ENCODE results near the gene INPP5D. TPM values are rescaled to one million over a fixed set of nuclear protein-coding genes. Genes with fewer than 3 reads are reported as not detected.
"Not testable (repeated sequence)": the region's sequence is repeated elsewhere in the genome, so short reads cannot be mapped to it uniquely, and the experiment has no call there.

The INPP5D gene
- total RNA-seq, 2 donors from 2014 or later = 7.2 to 9.3 TPM

DNA sequence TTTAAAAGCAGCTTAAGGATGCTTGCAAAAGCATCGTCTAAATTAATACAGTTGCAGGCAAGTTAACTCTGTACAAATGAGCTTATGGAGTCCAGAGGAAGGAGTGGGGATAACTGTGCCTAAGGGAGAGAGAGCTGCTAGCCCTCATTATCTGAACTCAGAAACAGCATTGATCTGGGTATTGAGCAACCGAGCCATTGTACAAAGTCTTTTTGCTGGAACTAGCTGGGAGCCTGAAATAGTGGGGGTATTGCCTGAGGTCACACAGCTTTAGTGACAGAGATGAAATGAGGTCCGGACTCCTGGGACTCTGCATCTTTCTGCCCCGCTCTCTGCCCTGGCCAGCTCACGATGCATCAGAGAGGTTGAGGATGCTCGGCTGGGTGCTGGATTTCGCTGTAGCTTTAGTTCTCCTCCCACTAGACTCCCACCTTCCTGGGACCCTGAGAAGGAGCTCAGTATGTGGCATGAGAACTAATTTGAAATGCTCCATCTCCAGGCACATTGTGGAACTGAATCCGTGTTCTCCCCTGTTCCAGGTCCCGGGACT is 123.8 kb downstream of the INPP5D start:
- no peak for DNase-seq
- intact Hi-C loops (cut with DNase I) = no loop called here
- ATAC-seq = no peak

DNA sequence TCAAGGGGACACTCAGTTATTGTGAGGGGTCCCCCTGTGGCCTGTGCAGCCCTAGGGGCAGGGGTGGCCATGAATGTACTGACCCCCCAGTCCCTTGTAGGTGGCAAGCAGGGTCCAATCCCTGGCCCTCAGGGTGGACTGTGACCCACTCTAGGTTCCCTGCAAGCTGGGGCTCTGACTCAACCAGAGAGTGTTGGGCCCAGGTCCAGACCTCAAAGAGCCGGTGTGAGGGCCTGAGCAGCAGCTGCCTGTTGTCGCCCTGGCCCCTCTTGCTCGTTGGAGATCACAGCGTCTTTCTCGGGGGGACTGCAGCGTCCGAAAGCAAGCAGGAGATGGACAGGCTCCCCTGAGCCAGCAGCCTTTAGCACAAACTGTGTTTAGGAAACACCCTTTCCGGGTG is 124.5 kb downstream of the INPP5D start:
- DNase-seq = no peak
- intact Hi-C loops (cut with DNase I) = no loop called here
- ATAC-seq = peak in 1 of 2 donors; percentile 60

DNA sequence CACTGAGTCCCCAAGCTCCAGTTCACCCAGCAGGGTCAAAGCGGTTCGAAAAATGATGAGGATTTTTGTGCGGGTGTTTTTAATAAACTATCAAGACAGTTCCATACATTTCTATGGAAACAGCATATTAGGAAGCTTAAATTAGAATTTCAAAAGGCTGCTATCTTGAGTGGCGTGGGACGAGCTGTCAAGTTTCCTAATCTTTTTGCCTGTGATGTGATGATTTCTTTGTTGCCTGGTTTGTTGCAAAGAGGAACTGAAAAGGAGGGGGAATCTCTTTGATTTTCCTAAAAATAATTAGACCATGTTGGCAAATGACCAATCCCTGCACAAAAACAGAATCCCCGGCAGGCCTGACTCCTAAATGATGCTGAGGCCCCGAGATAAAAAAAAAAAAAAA is 125.2 kb downstream of the INPP5D start:
- DNase-seq (no peak), ATAC-seq (no peak)
- intact Hi-C loops (cut with DNase I) = no loop called here

GRCh38 chr2:233185963-233186362 is 125.8 kb downstream of the INPP5D start:
- intact Hi-C loops (cut with DNase I) = no loop called here
- no peak for ATAC-seq
- DNase-seq = no peak

GRCh38 chr2:233186851-233187250 is 126.7 kb downstream of the INPP5D start:
- DNase-seq (no peak), ATAC-seq (no peak)
- intact Hi-C loops (cut with DNase I) = no loop called here

GRCh38 chr2:233189025-233189424 is 128.9 kb downstream of the INPP5D start:
- ATAC-seq = no peak
- intact Hi-C loops (cut with DNase I) = no loop called here
- no peak for DNase-seq

DNA sequence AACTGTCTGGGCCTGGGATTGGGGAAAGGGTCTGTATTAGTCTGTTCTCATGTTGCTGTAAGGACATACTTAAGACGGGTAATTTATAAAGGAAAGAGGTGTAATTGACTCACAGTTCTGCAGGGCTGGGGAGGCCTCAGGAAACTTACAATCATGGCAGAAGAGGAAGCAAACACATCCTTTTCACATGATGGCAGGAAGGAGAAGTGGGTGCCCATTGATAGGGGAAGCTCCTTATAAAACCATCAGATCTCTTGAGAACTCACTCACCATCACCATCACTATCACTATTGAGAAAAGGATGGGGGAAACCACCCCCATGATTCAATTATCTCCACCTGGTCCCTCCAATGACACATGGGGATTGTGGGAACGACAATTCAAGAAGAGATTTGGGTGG is 130.9 kb downstream of the INPP5D start:
- DNase-seq; intact Hi-C loops (cut with DNase I); ATAC-seq: not testable (repeated sequence)

- intact Hi-C loops (cut with DNase I) = no loop called here
- no peak for DNase-seq
- ATAC-seq = no peak
Observed at GRCh38 chr2:233193738-233194137, 133.6 kb downstream of the INPP5D start.

GRCh38 chr2:233195027-233195426 is 134.9 kb downstream of the INPP5D start:
- intact Hi-C loops (cut with DNase I) = no loop called here
- no peak for DNase-seq
- no peak for ATAC-seq

DNA sequence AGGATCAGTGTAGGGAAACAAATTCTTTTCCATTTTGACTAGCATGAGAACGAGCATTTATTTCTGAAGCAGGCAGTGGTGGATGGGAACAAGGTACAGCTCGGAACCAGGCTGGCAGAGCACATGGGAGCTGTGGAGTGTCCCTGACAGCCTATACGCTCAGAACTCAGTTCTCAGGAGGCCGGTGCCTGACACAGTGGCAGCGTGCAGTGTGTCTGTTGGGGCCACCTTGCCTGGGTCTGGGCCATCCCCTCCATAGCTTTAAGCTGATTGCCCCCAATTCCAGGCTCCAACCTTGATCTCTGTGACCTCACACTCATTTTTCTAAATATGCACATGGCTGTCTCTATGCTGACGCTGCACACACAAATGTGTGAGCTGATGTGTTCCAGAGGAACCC is 136.9 kb downstream of the INPP5D start:
- ATAC-seq (peak in 1 of 2 donors; percentile 46), DNase-seq (no peak)
- intact Hi-C loops (cut with DNase I) = no loop called here

- DNase-seq (no peak), ATAC-seq (no peak)
- intact Hi-C loops (cut with DNase I) = no loop called here
Observed at GRCh38 chr2:233198026-233198425, 137.9 kb downstream of the INPP5D start.

DNA sequence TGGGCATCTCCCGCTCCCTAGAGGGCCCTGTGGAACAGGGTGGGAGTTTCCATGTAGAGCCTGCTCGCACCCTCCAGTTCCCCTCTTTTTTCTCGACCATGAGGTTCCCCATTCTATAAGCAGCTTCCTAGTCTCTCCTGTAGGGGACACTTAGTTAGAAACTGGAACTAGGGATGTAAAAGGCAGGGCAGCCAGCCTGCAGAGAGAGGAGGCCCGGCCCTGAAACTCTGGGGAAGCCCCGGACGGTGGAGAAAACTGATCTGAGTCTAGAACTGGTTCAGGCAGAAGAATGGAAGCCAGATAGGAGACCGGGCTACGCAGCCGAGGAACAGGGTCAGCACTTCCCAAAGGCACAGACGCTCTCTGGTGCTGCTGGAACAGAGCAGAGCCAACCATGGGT is 139.7 kb downstream of the INPP5D start:
- DNase-seq (no peak), ATAC-seq (no peak)
- intact Hi-C loops (cut with DNase I) = no loop called here

DNA sequence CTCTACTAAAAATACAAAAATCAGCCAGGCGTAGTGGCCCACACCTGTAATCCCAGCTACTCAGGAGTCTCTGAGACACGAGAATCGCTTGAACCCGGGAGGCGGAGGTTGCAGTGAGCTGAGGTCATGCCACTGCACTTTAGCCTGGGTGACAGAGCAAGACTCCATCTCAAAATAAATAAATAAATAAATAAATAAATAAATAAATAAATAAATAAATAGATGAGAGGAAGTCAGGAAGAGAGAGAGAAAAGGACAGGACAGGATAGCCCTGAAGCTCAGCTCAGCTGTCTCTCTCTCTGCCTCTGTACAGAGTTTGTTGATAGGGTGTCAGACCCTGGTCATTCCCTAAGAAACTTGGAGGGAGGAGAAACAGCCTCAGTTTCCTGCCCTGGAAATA is 140.6 kb downstream of the INPP5D start:
- DNase-seq; intact Hi-C loops (cut with DNase I); ATAC-seq: not testable (repeated sequence)

DNA sequence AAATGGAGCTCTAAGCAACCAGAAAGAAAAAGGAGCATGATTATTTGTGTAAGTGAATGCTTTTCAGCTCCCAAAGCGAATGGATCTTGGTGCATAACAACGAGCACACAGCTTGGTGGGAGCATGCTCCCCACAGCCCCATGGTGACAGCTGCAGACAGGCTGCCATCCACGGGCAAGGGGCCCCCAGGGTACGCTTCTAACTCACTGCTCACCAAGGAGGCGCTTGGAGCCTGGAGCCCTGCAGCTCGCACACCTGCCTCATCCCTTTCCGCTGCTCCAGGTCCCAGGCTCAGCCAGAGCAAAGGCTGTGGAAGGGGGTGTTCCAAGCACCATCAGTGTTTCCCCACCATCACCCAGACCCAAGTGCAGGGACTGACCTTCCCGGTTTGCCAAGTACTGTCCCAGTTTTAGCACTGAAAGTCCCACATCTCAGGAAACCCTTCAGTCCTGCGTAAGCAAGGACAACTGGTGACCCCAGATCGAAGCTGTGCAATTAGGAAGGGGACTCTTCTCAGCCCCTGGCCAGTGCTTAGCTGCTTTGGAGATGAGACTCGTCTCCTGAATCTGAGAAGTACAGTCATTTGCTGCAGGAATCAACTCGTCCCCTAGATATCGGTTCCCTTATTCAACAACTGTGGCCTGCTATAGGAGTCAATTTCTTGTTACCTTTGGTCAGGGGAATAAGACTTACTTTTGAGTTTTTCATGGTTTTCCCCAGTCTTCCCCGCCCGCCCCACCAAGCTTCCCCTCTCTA is 141.3 kb downstream of the INPP5D start:
- no peak for ATAC-seq
- intact Hi-C loops (cut with DNase I) = no loop called here
- DNase-seq = no peak

- intact Hi-C loops (cut with DNase I) = no loop called here
Observed at GRCh38 chr2:233202531-233202944, 142.4 kb downstream of the INPP5D start.

DNA sequence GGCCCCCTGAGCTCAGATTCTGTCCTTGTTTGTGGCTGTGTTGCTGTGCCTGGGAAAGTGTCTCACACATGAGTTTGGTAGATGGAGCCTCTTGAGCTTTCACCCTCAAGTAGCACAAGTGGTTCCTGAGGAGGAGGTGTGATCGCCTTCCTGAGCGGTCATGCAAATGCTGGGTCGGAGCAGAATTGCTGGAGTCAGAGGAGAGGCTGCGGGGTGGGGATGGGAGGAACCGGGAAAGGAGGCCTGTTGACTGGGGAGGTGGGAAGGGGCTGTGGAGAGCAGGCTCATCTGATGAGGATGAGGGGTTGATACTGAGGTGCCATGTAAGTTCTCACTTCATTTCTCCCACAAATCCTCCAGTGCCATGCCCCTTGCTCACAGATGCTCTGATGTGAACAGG is 142.9 kb downstream of the INPP5D start:
- intact Hi-C loops (cut with DNase I) = no loop called here
- no peak for DNase-seq
- ATAC-seq = no peak

More at GRCh38 chr2:233202531-233202944, 142.4 kb downstream of the INPP5D start:
- peak in 1 of 2 donors; percentile 47 for ATAC-seq
- no peak for DNase-seq

GRCh38 chr2:233204286-233204936 is 144.3 kb downstream of the INPP5D start:
- intact Hi-C loops (cut with DNase I) = no loop called here
- DNase-seq (no peak), ATAC-seq (no peak)

DNA sequence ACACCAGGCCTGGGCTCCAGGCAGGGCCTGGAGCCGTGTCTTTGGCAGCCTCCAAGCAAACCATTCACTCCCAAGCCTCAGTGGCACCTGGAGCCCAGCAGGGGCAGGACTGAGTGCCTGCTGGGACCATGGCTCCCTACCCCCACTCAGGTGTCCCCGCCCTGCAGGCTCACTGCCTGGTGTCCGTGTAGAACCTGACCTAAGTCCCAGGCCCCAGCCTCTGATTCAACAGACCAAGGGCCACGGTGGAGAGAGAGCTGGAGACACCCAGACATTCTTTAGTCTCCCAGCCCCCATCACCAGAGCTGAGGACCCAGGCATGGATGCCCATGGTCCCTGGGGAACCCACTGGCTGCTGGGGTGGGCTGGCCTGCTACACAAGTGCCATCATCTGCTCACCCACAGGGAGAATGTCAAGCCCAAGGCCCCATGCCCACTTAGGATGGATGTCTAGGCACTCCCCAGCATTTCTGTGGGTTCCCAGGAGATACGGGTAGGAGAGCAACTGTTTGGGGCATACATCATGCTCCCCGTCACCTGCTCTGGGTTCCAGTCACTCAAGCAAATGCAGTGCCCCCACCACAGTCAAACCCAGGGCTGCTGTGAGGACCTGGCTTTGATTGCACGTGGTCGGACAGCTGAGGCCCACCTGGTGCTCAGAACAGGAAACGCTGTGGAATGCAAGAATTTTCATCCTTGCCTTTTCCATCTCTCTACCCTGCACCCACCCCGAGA is 148.4 kb downstream of the INPP5D start:
- ATAC-seq = no peak
- DNase-seq = no peak
- intact Hi-C loops (cut with DNase I) = no loop called here

- ATAC-seq = no peak
- intact Hi-C loops (cut with DNase I) = no loop called here
- no peak for DNase-seq
Observed at GRCh38 chr2:233209117-233209532, 149.0 kb downstream of the INPP5D start.

All from left cardiac atrium (tissue), 4 donors.